Common myeloid progenitor, CD34-positive (primary cell): Measurements from ENCODE around the gene SWAP70.
A peak's percentile ranks its signal among the peaks of the same experiment; 100 is the strongest.

Experiments used
- CTCF ChIA-PET: fragments of 350-600 bp; sonication (Branson Sonifier 250); formaldehyde crosslinking; loops from one replicate; lab custom pipeline; 2021; ENCODE audit warnings: antibody characterized with exemption; lab: Charles Lee
- POLR2A ChIA-PET: fragments of 350-600 bp; sonication (Branson Sonifier 250); formaldehyde crosslinking; loops from one replicate; lab custom pipeline; 2021; ENCODE audit warnings: antibody characterized with exemption; lab: Charles Lee
- DNase-seq, 3 donors: peaks; one replicate each; pipeline versions ENCODE4 v3.0.0 to v3.0.0-alpha.2; 2013
- H3K27ac ChIP-seq, 2 experiments: 1 replicate in 1 of 2; 2 replicates in 1 of 2; pipeline ENCODE4 v1.7.0; 2013; ENCODE audit warnings: inconsistent platforms in 2 of 2, low read length in 2 of 2, mild to moderate bottlenecking in 2 of 2, low read depth in 1 of 2, moderate library complexity in 1 of 2; ENCODE audit not compliant: severe bottlenecking in 2 of 2, insufficient read depth in 1 of 2, poor library complexity in 1 of 2
- H3K27me3 ChIP-seq, 5 experiments: replicated peaks in 2 of 5; 1 replicate in 3 of 5; 2 replicates in 2 of 5; pipeline versions ENCODE4 v1.6.1 to v1.7.0; 2013; ENCODE audit warnings: low read length in 4 of 5, mild to moderate bottlenecking in 2 of 5, moderate library complexity in 2 of 5, inconsistent platforms in 1 of 5; ENCODE audit not compliant: insufficient read depth in 5 of 5, control insufficient read depth in 4 of 5
- H3K36me3 ChIP-seq, 4 experiments: 1 replicate in 2 of 4; 2 replicates in 2 of 4; pipeline versions ENCODE4 v1.6.1 to v1.7.0; 2013; ENCODE audit warnings: low read length in 3 of 4, control low read depth in 1 of 4, mild to moderate bottlenecking in 1 of 4; ENCODE audit not compliant: control insufficient read depth in 4 of 4, insufficient read depth in 4 of 4
- H3K4me1 ChIP-seq, 4 experiments: 1 replicate in 3 of 4; 2 replicates in 1 of 4; pipeline versions ENCODE4 v1.6.1 to v1.7.1; 2013; ENCODE audit warnings: low read length in 3 of 4, mild to moderate bottlenecking in 3 of 4, control low read depth in 1 of 4, inconsistent platforms in 1 of 4, moderate library complexity in 1 of 4; ENCODE audit not compliant: control insufficient read depth in 4 of 4, insufficient read depth in 4 of 4; ENCODE audit errors: control extremely low read depth in 1 of 4
- H3K4me3 ChIP-seq, 7 experiments: 1 replicate in 4 of 7; 2 replicates in 3 of 7; pipeline versions ENCODE4 v1.5.1 to v1.7.0; 2013; ENCODE audit warnings: mild to moderate bottlenecking in 7 of 7, low read length in 6 of 7, moderate library complexity in 6 of 7, inconsistent platforms in 2 of 7, low read depth in 2 of 7, control low read depth in 1 of 7; ENCODE audit not compliant: insufficient read depth in 4 of 7, control insufficient read depth in 1 of 7; ENCODE audit errors: extremely low read depth in 1 of 7
- H3K9me3 ChIP-seq, 5 experiments: 1 replicate in 4 of 5; 2 replicates in 1 of 5; pipeline versions ENCODE4 v1.6.1 to v1.7.1; 2013; ENCODE audit warnings: low read length in 4 of 5, mild to moderate bottlenecking in 2 of 5, inconsistent platforms in 1 of 5, low read depth in 1 of 5, moderate library complexity in 1 of 5; ENCODE audit not compliant: control insufficient read depth in 4 of 5, insufficient read depth in 2 of 5; ENCODE audit errors: control extremely low read depth in 1 of 5
- WGBS: methylation state at CpG from one replicate; pipeline ENCODE4 v1.1.5; 2013; ENCODE audit not compliant: insufficient coverage; 5-methylcytosine and 5-hydroxymethylcytosine counted together

Gene SWAP70

GRCh38 chr11:9672918-9673317, 9.0 kb downstream of the SWAP70 start:
- no peak overlapping the region for H3K4me3 ChIP-seq
- 94% methylated on average over 2 of the region's 4 CpGs for WGBS

GRCh38 chr11:9675691-9676090, 11.8 kb downstream of the SWAP70 start:
- Histone ChIP-seq H3K27ac (no peak overlapping the region), H3K9me3 (peaks cover 0 to 2% (median 0%) of the 10 kb centered on the region in 5 experiments), H3K36me3 (peaks cover 0 to 26% (median 3%) of the 10 kb centered on the region in 4 experiments), H3K27me3 (no peaks in the 10 kb centered on the region), H3K4me3 (no peak overlapping the region), H3K4me1 (peaks cover 0 to 8% (median 4%) of the 10 kb centered on the region in 4 experiments)
- CTCF ChIA-PET = interaction anchor here (1.0 to 2.2 kb wide), 7 partner anchors 8 to 141 kb away, joined by 3 to 6 read pairs (median 4); no protein-coding TSS in a partner anchor
- POLR2A ChIA-PET = no interaction called here
- no peak for DNase-seq
- 71% methylated on average over 2 of the region's 3 CpGs for WGBS

More at GRCh38 chr11:9672918-9673317, 9.0 kb downstream of the SWAP70 start:
- H3K27ac ChIP-seq = no peak overlapping the region
- peaks cover 0 to 8% (median 5%) of the 10 kb centered on the region in 4 experiments for H3K4me1 ChIP-seq
- POLR2A ChIA-PET = no interaction called here
- no peaks in the 10 kb centered on the region for H3K27me3 ChIP-seq
- no peak for DNase-seq
- no peaks in the 10 kb centered on the region for H3K9me3 ChIP-seq
- CTCF ChIA-PET = interaction anchor here (0.6 to 1.7 kb wide), 6 partner anchors 9 to 273 kb away, joined by 3 to 4 read pairs (median 3); no protein-coding TSS in a partner anchor
- peaks cover 0 to 12% (median 3%) of the 10 kb centered on the region in 4 experiments for H3K36me3 ChIP-seq

GRCh38 chr11:9677951-9678350, 14.1 kb downstream of the SWAP70 start:
- H3K9me3 ChIP-seq = peaks cover 0 to 4% (median 0%) of the 10 kb centered on the region in 5 experiments
- DNase-seq = no peak
- no peak overlapping the region for H3K4me3 ChIP-seq
- POLR2A ChIA-PET = no interaction called here
- peaks cover 0 to 22% (median 12%) of the 10 kb centered on the region in 4 experiments for H3K4me1 ChIP-seq
- peaks cover 0 to 24% (median 2%) of the 10 kb centered on the region in 4 experiments for H3K36me3 ChIP-seq
- no peak overlapping the region for H3K27ac ChIP-seq
- CTCF ChIA-PET = interaction anchor here (1.2 to 1.6 kb wide), 2 partner anchors 39 to 70 kb away, joined by 3 to 4 read pairs; no protein-coding TSS in a partner anchor
- no peaks in the 10 kb centered on the region for H3K27me3 ChIP-seq

GRCh38 chr11:9678576-9678975, 14.7 kb downstream of the SWAP70 start:
- 100% methylated on average over 3 of the region's 4 CpGs for WGBS
- Histone ChIP-seq H3K4me1 (peaks cover 0 to 25% (median 12%) of the 10 kb centered on the region in 4 experiments), H3K27ac (no peak overlapping the region), H3K27me3 (no peaks in the 10 kb centered on the region), H3K9me3 (peaks cover 0 to 4% (median 0%) of the 10 kb centered on the region in 5 experiments), H3K4me3 (no peak overlapping the region), H3K36me3 (peaks cover 0 to 22% (median 1%) of the 10 kb centered on the region in 4 experiments)
- POLR2A ChIA-PET = no interaction called here
- CTCF ChIA-PET = interaction anchor here (1.0 to 2.4 kb wide), 5 partner anchors 12 to 77 kb away, joined by 3 to 8 read pairs (median 4); no protein-coding TSS in a partner anchor
- DNase-seq = no peak

GRCh38 chr11:9680028-9680427, 16.2 kb downstream of the SWAP70 start:
- WGBS = 89% methylated on average over 3 of the region's 4 CpGs
- ChIA-PET POLR2A (no interaction called here), CTCF (interaction anchor here (1.1 to 2.4 kb wide), 4 partner anchors 10 to 79 kb away, joined by 3 to 8 read pairs (median 5); no protein-coding TSS in a partner anchor)
- Histone ChIP-seq H3K27ac (no peak overlapping the region), H3K4me1 (peaks cover 0 to 23% (median 11%) of the 10 kb centered on the region in 4 experiments), H3K36me3 (peaks cover 0 to 27% (median 1%) of the 10 kb centered on the region in 4 experiments), H3K4me3 (no peak overlapping the region), H3K27me3 (no peaks in the 10 kb centered on the region), H3K9me3 (peaks cover 0 to 4% (median 0%) of the 10 kb centered on the region in 5 experiments)
- DNase-seq = no peak

DNA sequence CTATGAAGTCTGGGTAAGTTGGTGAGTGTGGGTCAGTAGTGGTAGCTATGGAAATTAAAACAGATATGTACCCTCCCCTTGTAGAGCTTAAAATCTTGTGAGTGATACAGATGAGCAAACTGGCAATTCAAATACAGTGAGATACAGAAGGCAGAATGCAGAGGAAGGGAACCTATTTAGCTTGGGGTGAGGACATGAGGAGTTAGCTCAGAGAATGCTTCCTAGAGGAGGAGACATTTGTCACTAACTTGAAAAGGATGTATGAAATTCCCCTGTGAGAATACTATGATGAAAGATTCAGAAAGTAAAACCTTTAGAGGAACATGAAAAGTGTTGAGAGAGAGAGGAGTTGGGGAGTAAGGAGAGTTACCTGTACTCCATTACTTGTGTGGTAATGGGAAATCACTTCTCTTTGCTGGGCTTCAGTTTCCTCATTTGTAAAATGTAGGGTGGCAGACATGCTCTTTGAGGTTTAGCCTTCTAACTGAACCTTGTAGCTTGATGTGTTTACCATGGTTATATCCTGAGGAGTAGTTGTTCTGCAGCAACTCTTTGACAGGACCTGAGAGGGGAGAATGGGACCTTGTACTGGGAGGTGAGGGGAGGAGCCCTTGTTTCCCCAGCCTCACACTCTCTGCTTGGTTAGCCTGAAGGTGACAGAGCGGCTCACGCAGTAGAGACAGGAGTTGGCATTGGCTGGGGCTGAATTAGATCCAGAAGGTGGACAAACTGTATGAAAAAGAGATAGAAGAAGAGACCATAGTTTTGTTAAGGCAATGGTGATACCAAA, 17.9 kb downstream of the SWAP70 start:
- peaks cover 0 to 4% (median 0%) of the 10 kb centered on the region in 5 experiments for H3K9me3 ChIP-seq
- ChIA-PET CTCF (interaction anchor here (0.6 to 2.8 kb wide), 6 partner anchors 9 to 66 kb away, joined by 3 to 9 read pairs (median 4); no protein-coding TSS in a partner anchor), POLR2A (no interaction called here)
- H3K4me3 ChIP-seq = no peak overlapping the region
- H3K27me3 ChIP-seq = no peaks in the 10 kb centered on the region
- peak in 1 of 3 donors; percentile 36 for DNase-seq
- no peak overlapping the region for H3K27ac ChIP-seq
- peaks cover 0 to 20% (median 6%) of the 10 kb centered on the region in 4 experiments for H3K4me1 ChIP-seq
- peaks cover 1 to 29% (median 3%) of the 10 kb centered on the region in 4 experiments for H3K36me3 ChIP-seq
- WGBS = 90% methylated on average over 2 of the region's 2 CpGs
